Measurements from ENCODE around the gene KIF3B. TPM values are rescaled to one million over a fixed set of nuclear protein-coding genes. Genes with fewer than 3 reads are reported as not detected.

Gene KIF3B
- total RNA-seq, 1 experiment from 2014 or later, result 20.0 TPM

DNA sequence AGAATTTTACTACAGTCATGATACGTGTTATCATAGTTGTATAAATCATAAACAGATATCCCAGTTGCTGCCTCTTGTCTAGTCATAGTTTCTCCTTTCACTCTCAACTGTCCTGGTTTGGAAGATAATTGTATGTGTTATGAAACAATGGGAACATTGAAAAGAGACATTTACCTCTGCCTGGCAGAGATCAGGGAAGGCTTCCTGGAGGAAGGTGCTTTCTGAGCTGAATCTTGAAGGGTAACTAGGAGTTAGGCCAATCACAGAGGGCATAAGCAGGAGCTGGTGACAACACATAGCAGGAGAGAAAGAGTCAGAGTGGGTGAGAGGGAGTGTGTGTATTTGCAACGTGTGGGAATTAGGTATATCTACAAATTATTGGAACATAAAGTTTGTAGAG lies 86.0 kb downstream of the KIF3B start:
- ChIA-PET POLR2A (ENCODE audit: unreplicated experiment) (interaction anchor here (0.5 to 0.6 kb wide), 2 partner anchors 104 to 108 kb away, joined by 3 read pairs; no protein-coding TSS in a partner anchor), CTCF (interaction anchor here (0.5 kb wide), 1 partner anchor 311 kb away, joined by 3 read pairs; no protein-coding TSS in a partner anchor)
- no TSS peak for BruUV-seq (replicated peaks)
- H3K4me3 ChIP-seq (ENCODE audit: low read length), result no peak overlapping the region
- H3K27me3 ChIP-seq (ENCODE audit: low read length), result no peaks in the 10 kb centered on the region
- H3K4me2 ChIP-seq (ENCODE audit: low read length), result no peak overlapping the region
- no peak overlapping the region for H3K9ac ChIP-seq (ENCODE audit: low read length)
- no peak for ATAC-seq
- DNase-seq, result no peak
- H3K36me3 ChIP-seq (ENCODE audit: low read depth, low read length), result peaks cover 9% of the 10 kb centered on the region; the same call in 1 of the 2 replicates
- H3K9me3 ChIP-seq (ENCODE audit: low read length), result no peaks in the 10 kb centered on the region
- peaks cover 98% of the 10 kb centered on the region for H3K79me2 ChIP-seq (ENCODE audit: low read length)
- TF ChIP-seq EZH2phosphoT487 (IDR thresholded peaks at IDR 0.05; ENCODE audit: borderline replicate concordance, low read length) (no peak), EZH2 (IDR thresholded peaks at IDR 0.05; ENCODE audit: low read length, unreplicated experiment) (no peak)
- TF ChIP-seq, protein P1, sequence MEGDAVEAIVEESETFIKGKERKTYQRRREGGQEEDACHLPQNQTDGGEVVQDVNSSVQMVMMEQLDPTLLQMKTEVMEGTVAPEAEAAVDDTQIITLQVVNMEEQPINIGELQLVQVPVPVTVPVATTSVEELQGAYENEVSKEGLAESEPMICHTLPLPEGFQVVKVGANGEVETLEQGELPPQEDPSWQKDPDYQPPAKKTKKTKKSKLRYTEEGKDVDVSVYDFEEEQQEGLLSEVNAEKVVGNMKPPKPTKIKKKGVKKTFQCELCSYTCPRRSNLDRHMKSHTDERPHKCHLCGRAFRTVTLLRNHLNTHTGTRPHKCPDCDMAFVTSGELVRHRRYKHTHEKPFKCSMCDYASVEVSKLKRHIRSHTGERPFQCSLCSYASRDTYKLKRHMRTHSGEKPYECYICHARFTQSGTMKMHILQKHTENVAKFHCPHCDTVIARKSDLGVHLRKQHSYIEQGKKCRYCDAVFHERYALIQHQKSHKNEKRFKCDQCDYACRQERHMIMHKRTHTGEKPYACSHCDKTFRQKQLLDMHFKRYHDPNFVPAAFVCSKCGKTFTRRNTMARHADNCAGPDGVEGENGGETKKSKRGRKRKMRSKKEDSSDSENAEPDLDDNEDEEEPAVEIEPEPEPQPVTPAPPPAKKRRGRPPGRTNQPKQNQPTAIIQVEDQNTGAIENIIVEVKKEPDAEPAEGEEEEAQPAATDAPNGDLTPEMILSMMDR (conservative IDR thresholded peaks at IDR 0.05; ENCODE audit: low read depth, low read length), result no peak
- no peaks in the 10 kb centered on the region for H3K9me2 ChIP-seq (replicated peaks; ENCODE audit: low read length)
- intact Hi-C loops (cut with micrococcal nuclease), result no loop called here
- no peaks in the 10 kb centered on the region for H3F3A ChIP-seq (ENCODE audit: low read length, unreplicated experiment)
- H3K27ac ChIP-seq (ENCODE audit: low read length), result no peak overlapping the region
- no peak overlapping the region for H2AFZ ChIP-seq (ENCODE audit: low read length)
- peaks cover 13% of the 10 kb centered on the region; the same call in 1 of the 2 replicates for H3K4me1 ChIP-seq (ENCODE audit: insufficient read depth, low read length)
- peaks cover 93% of the 10 kb centered on the region for H4K20me1 ChIP-seq (ENCODE audit: low read length)

DNA sequence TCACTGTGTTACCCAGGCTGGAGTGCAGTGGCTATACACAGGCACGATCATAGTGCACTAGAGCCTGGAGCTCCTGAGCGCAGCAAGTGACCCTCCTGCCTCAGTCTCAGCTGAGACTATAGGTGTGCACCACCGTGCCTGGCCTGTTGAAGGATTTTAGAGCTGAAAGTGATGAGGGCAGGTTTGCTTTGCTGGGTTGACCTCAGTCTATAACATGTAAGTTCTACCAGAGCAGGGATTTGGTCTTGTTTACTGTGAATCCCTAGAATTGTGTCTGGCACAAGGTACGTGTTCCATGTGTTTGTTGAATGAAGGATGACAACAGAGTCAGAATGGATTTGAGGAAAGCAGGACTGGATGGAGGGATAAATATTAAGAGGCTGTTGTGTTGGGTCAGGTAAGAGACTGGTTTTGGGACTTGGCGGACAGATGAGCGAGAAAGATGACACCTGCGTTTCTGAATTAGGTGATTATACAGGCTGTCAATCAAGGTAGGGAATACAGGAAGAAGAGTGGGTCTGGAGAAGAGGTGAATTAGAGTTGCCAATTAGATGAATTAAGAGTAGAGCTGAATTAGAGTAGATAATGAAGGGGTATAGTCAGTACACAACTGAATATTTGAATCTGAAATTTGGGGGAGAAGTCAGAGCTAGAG lies 87.2 kb downstream of the KIF3B start:
- H3K9me3 ChIP-seq (ENCODE audit: low read length), result no peaks in the 10 kb centered on the region
- POLR2A ChIA-PET (ENCODE audit: unreplicated experiment), result no interaction called here
- no peaks in the 10 kb centered on the region for H3F3A ChIP-seq (ENCODE audit: low read length, unreplicated experiment)
- ATAC-seq, result no peak
- H3K4me3 ChIP-seq (ENCODE audit: low read length), result no peak overlapping the region
- no peak for TF ChIP-seq EZH2phosphoT487 (IDR thresholded peaks at IDR 0.05; ENCODE audit: borderline replicate concordance, low read length)
- no peak for TF ChIP-seq EZH2 (IDR thresholded peaks at IDR 0.05; ENCODE audit: low read length, unreplicated experiment)
- TF ChIP-seq, protein P1 (conservative IDR thresholded peaks at IDR 0.05; ENCODE audit: low read depth, low read length), result no peak
- H3K79me2 ChIP-seq (ENCODE audit: low read length), result peaks cover 100% of the 10 kb centered on the region
- CTCF ChIA-PET, result no interaction called here
- no peaks in the 10 kb centered on the region for H3K27me3 ChIP-seq (ENCODE audit: low read length)
- H4K20me1 ChIP-seq (ENCODE audit: low read length), result peaks cover 91% of the 10 kb centered on the region
- no peak overlapping the region for H2AFZ ChIP-seq (ENCODE audit: low read length)
- H3K9me2 ChIP-seq (replicated peaks; ENCODE audit: low read length), result no peaks in the 10 kb centered on the region
- H3K27ac ChIP-seq (ENCODE audit: low read length), result no peak overlapping the region
- H3K4me1 ChIP-seq (ENCODE audit: insufficient read depth, low read length), result peaks cover 13% of the 10 kb centered on the region; the same call in 1 of the 2 replicates
- H3K9ac ChIP-seq (ENCODE audit: low read length), result no peak overlapping the region
- no peak overlapping the region for H3K4me2 ChIP-seq (ENCODE audit: low read length)
- no peak for DNase-seq
- no TSS peak for BruUV-seq (replicated peaks)
- H3K36me3 ChIP-seq (ENCODE audit: low read depth, low read length), result peaks cover 15% of the 10 kb centered on the region
- intact Hi-C loops (cut with micrococcal nuclease), result no loop called here

DNA sequence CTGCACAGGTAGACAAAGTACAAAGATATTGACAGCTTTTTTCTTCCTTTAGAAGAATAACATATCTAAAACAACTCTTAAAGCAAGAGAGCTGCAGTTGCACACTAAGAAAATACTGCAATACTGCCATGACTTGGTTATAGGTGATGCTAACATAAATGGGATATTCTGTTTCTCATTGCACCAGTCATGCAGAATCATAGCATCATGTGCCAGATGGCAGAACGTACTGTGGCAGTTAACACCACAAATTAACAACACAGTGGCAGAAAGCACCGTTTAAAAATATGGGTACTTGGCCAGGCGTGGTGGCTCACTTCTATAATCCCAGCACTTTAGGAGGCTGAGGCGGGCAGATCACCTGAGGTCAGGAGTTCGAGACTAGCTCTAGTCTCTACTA lies 88.1 kb downstream of the KIF3B start:
- Histone ChIP-seq H3K36me3 (ENCODE audit: low read depth, low read length) (peaks cover 22% of the 10 kb centered on the region), H3K9me2 (replicated peaks; ENCODE audit: low read length) (no peaks in the 10 kb centered on the region), H3K9ac (ENCODE audit: low read length) (no peak overlapping the region), H3K9me3 (ENCODE audit: low read length) (no peaks in the 10 kb centered on the region), H2AFZ (ENCODE audit: low read length) (no peak overlapping the region), H3K79me2 (ENCODE audit: low read length) (peaks cover 100% of the 10 kb centered on the region), H3K4me2 (ENCODE audit: low read length) (no peak overlapping the region), H3K4me1 (ENCODE audit: insufficient read depth, low read length) (peaks cover 5% of the 10 kb centered on the region; the same call in 1 of the 2 replicates), H4K20me1 (ENCODE audit: low read length) (peaks cover 82% of the 10 kb centered on the region), H3F3A (ENCODE audit: low read length, unreplicated experiment) (no peaks in the 10 kb centered on the region), H3K27ac (ENCODE audit: low read length) (no peak overlapping the region), H3K27me3 (ENCODE audit: low read length) (no peaks in the 10 kb centered on the region), H3K4me3 (ENCODE audit: low read length) (no peak overlapping the region)
- ChIA-PET POLR2A (ENCODE audit: unreplicated experiment) (no interaction called here), CTCF (no interaction called here)
- no TSS peak for BruUV-seq (replicated peaks)
- no peak for DNase-seq
- TF ChIP-seq EZH2phosphoT487 (IDR thresholded peaks at IDR 0.05; ENCODE audit: borderline replicate concordance, low read length) (no peak), EZH2 (IDR thresholded peaks at IDR 0.05; ENCODE audit: low read length, unreplicated experiment) (no peak)
- TF ChIP-seq, protein P1 (conservative IDR thresholded peaks at IDR 0.05; ENCODE audit: low read depth, low read length), result no peak
- ATAC-seq, result no peak
- intact Hi-C loops (cut with micrococcal nuclease), result no loop called here
